Esophagus muscularis mucosa (tissue), 4 donors: ENCODE results near the gene ZNF521.

ENCODE experiments used
- EP300 ChIP-seq: sonication (generic); formaldehyde crosslinking; IDR thresholded peaks from one replicate; pipeline ENCODE4 v1.6.1; 2017; ENCODE audit warnings: antibody characterized with exemption
- POLR2A ChIP-seq: fragments of 450-650 bp; IDR thresholded peaks from one replicate; pipeline ENCODE4 v1.6.1; 2017; ENCODE audit warnings: antibody characterized with exemption, moderate library complexity, mild to moderate bottlenecking, low read depth
- POLR2AphosphoS5 ChIP-seq, 2 donors: sonication (generic); formaldehyde crosslinking; IDR thresholded peaks; one replicate each; pipeline ENCODE4 v1.6.1; 2017; ENCODE audit warnings: antibody characterized with exemption in 2 of 2
- TF ChIP-seq, protein P1 (sequence below), 3 experiments: fragments of 200-600 bp in 2 of 3; fragments of 450-650 bp in 1 of 3; sonication (generic) in 2 of 3; IDR thresholded peaks; one replicate each; pipeline ENCODE4 v1.5.1; 2017 to 2019; ENCODE audit warnings: antibody characterized with exemption in 3 of 3, mild to moderate bottlenecking in 2 of 3, moderate library complexity in 1 of 3

DNA sequence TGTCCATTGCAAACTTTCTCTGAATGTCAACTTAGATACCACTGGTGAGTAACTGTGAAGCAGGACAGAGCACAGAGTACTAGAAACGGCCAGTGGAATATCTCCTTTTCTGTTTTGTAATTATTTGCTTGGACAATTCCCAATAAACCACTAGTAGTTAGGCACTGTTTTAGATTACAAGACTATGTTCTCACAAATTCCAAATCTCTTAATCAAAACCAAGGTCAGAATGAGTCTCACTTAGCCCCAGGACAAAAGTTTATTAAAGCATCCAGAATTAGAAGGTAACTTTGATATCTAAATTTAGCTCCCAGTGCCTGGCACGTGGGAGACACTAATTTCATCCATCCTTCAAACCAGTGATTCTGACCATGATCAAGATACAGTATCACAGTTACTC is 89.0 kb downstream of the ZNF521 start:
- TF ChIP-seq, protein P1, sequence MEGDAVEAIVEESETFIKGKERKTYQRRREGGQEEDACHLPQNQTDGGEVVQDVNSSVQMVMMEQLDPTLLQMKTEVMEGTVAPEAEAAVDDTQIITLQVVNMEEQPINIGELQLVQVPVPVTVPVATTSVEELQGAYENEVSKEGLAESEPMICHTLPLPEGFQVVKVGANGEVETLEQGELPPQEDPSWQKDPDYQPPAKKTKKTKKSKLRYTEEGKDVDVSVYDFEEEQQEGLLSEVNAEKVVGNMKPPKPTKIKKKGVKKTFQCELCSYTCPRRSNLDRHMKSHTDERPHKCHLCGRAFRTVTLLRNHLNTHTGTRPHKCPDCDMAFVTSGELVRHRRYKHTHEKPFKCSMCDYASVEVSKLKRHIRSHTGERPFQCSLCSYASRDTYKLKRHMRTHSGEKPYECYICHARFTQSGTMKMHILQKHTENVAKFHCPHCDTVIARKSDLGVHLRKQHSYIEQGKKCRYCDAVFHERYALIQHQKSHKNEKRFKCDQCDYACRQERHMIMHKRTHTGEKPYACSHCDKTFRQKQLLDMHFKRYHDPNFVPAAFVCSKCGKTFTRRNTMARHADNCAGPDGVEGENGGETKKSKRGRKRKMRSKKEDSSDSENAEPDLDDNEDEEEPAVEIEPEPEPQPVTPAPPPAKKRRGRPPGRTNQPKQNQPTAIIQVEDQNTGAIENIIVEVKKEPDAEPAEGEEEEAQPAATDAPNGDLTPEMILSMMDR (IDR thresholded peaks at IDR 0.05) = no peak
- TF ChIP-seq EP300 (no peak), POLR2AphosphoS5 (IDR thresholded peaks at IDR 0.05) (no peak), POLR2A (no peak)
